ENCODE measurements around the gene SNX7. TPM values are rescaled to one million over a fixed set of nuclear protein-coding genes. Genes with fewer than 3 reads are reported as not detected.

The SNX7 gene
- total and polyA plus RNA-seq, 2 experiments from 2014 or later = 30.0 to 76.1 TPM

GRCh38 chr1:98672189-98672588 is 10.7 kb downstream of the SNX7 start:
- Histone ChIP-seq H3K36me3 (replicated peaks; ENCODE audit: insufficient read depth, low read depth) (no peaks in the 10 kb centered on the region), H3K4me2 (no peak overlapping the region), H3K9me2 (replicated peaks; ENCODE audit: insufficient read depth) (no peaks in the 10 kb centered on the region), H3K27ac (no peak overlapping the region), H3K9me3 (ENCODE audit: low read depth) (no peaks in the 10 kb centered on the region), H4K20me1 (ENCODE audit: insufficient read depth, poor library complexity, severe bottlenecking) (peaks cover 5% of the 10 kb centered on the region), H2AFZ (no peak overlapping the region), H3K27me3 (no peaks in the 10 kb centered on the region), H3K79me2 (peaks cover 90% of the 10 kb centered on the region), H3K4me3 (no peak overlapping the region), H3K4me1 (ENCODE audit: insufficient read depth) (no peaks in the 10 kb centered on the region)
- TF ChIP-seq EZH2 (IDR thresholded peaks at IDR 0.05; ENCODE audit: borderline replicate concordance) = no peak
- no peak for TF ChIP-seq EZH2phosphoT487 (IDR thresholded peaks at IDR 0.05; ENCODE audit: low read depth, severe bottlenecking, unreplicated experiment)
- TF ChIP-seq, protein P1, sequence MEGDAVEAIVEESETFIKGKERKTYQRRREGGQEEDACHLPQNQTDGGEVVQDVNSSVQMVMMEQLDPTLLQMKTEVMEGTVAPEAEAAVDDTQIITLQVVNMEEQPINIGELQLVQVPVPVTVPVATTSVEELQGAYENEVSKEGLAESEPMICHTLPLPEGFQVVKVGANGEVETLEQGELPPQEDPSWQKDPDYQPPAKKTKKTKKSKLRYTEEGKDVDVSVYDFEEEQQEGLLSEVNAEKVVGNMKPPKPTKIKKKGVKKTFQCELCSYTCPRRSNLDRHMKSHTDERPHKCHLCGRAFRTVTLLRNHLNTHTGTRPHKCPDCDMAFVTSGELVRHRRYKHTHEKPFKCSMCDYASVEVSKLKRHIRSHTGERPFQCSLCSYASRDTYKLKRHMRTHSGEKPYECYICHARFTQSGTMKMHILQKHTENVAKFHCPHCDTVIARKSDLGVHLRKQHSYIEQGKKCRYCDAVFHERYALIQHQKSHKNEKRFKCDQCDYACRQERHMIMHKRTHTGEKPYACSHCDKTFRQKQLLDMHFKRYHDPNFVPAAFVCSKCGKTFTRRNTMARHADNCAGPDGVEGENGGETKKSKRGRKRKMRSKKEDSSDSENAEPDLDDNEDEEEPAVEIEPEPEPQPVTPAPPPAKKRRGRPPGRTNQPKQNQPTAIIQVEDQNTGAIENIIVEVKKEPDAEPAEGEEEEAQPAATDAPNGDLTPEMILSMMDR (IDR thresholded peaks at IDR 0.05; ENCODE audit: poor library complexity) = no peak
- no peak for DNase-seq (ENCODE audit: low spot score)
- 91% methylated on average over 2 of the region's 2 CpGs for WGBS (ENCODE audit: low lambda C conversion rate, missing lambda C conversion rate)

DNA sequence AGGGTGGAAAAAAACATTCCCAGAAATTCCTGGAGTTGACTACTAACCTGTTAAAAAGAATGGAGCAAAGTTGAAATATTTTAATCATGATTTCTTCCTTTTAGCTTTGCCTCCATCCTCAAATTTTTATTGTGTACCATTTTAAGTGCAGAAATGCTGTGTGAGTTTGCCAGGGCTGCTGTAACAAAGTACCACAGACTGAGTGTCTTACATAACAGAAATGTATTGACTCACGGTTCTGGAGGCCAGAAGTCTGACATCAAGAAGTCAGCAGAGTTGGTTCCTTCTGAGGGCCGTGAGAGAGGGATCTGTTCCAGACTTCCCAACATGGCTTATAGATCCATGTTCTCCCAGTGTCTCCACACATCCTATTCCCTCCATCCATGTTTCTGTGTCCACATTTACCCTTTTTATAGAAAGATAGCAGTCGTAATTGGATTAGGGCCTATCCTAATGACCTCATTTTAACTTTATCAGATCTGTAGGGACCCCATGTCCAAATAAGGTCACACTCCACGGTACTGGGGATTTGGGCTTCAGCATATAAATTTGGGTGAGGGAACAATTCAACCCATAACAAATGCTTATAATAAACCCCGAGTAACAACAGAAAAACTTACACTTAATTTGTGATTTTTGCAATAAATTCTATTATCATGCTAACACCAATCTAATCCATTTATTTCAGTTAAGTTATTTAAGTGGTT is 12.7 kb downstream of the SNX7 start:
- H3K4me2 ChIP-seq = no peak overlapping the region
- H3K36me3 ChIP-seq (replicated peaks; ENCODE audit: insufficient read depth, low read depth) = no peaks in the 10 kb centered on the region
- no peaks in the 10 kb centered on the region for H3K27me3 ChIP-seq
- peaks cover 5% of the 10 kb centered on the region for H4K20me1 ChIP-seq (ENCODE audit: insufficient read depth, poor library complexity, severe bottlenecking)
- H3K9me3 ChIP-seq (ENCODE audit: low read depth) = no peaks in the 10 kb centered on the region
- no peak overlapping the region for H3K27ac ChIP-seq
- WGBS (ENCODE audit: low lambda C conversion rate, missing lambda C conversion rate) = 86% methylated on average over 5 of the region's 5 CpGs
- H3K79me2 ChIP-seq = peaks cover 77% of the 10 kb centered on the region
- TF ChIP-seq EZH2 (IDR thresholded peaks at IDR 0.05; ENCODE audit: borderline replicate concordance) (no peak), EZH2phosphoT487 (IDR thresholded peaks at IDR 0.05; ENCODE audit: low read depth, severe bottlenecking, unreplicated experiment) (no peak)
- TF ChIP-seq, protein P1 (IDR thresholded peaks at IDR 0.05; ENCODE audit: poor library complexity) = no peak
- H3K4me3 ChIP-seq = no peak overlapping the region
- no peaks in the 10 kb centered on the region for H3K4me1 ChIP-seq (ENCODE audit: insufficient read depth)
- no peak overlapping the region for H2AFZ ChIP-seq
- H3K9me2 ChIP-seq (replicated peaks; ENCODE audit: insufficient read depth) = no peaks in the 10 kb centered on the region
- no peak for DNase-seq (ENCODE audit: low spot score)

GRCh38 chr1:98675282-98675681 is 13.8 kb downstream of the SNX7 start:
- H3K79me2 ChIP-seq = peaks cover 66% of the 10 kb centered on the region
- WGBS (ENCODE audit: low lambda C conversion rate, missing lambda C conversion rate) = 86% methylated on average over 5 of the region's 5 CpGs
- H3K4me1 ChIP-seq (ENCODE audit: insufficient read depth) = no peaks in the 10 kb centered on the region
- no peaks in the 10 kb centered on the region for H3K9me3 ChIP-seq (ENCODE audit: low read depth)
- H2AFZ ChIP-seq = no peak overlapping the region
- no peaks in the 10 kb centered on the region for H3K36me3 ChIP-seq (replicated peaks; ENCODE audit: insufficient read depth, low read depth)
- no peak overlapping the region for H3K27ac ChIP-seq
- no peak for DNase-seq (ENCODE audit: low spot score)
- peaks cover 5% of the 10 kb centered on the region for H4K20me1 ChIP-seq (ENCODE audit: insufficient read depth, poor library complexity, severe bottlenecking)
- TF ChIP-seq, protein P1 (IDR thresholded peaks at IDR 0.05; ENCODE audit: poor library complexity) = no peak
- TF ChIP-seq EZH2 (IDR thresholded peaks at IDR 0.05; ENCODE audit: borderline replicate concordance) = no peak
- TF ChIP-seq EZH2phosphoT487 (IDR thresholded peaks at IDR 0.05; ENCODE audit: low read depth, severe bottlenecking, unreplicated experiment) = no peak
- H3K4me2 ChIP-seq = no peak overlapping the region
- no peaks in the 10 kb centered on the region for H3K9me2 ChIP-seq (replicated peaks; ENCODE audit: insufficient read depth)
- H3K27me3 ChIP-seq = no peaks in the 10 kb centered on the region
- no peak overlapping the region for H3K4me3 ChIP-seq
